Activated B cell treated with CpG ODN at 0.5 μM for 24 hours (primary cell): Measurements from ENCODE around the gene KCNQ2. TPM values are rescaled to one million over a fixed set of nuclear protein-coding genes. Genes with fewer than 3 reads are reported as not detected.

Experiments
- ATAC-seq: fragments of 200-7000 bp; cut with Tn5 transposase; one replicate; pipeline ENCODE4 v1.10.0; 2021; ENCODE audit warnings: low read depth, mild to moderate bottlenecking, moderate library complexity
- CTCF ChIA-PET: fragments of 350-600 bp; sonication (Branson Sonifier 250); formaldehyde crosslinking; loops from one replicate; lab custom pipeline; 2021; ENCODE audit warnings: antibody characterized with exemption; lab: Charles Lee
- POLR2A ChIA-PET: fragments of 350-600 bp; sonication (Branson Sonifier 250); formaldehyde crosslinking; loops from one replicate; lab custom pipeline; 2021; ENCODE audit warnings: antibody characterized with exemption; lab: Charles Lee
- DNase-seq: peaks from one replicate; pipeline ENCODE4 v3.0.0; 2022
- H3K27ac Mint-ChIP-seq: one replicate; pipeline ENCODE4 v1.8.0; 2020; ENCODE audit warnings: mixed read lengths
- H3K27me3 Mint-ChIP-seq: one replicate; pipeline ENCODE4 v1.8.0; 2021; ENCODE audit warnings: mixed read lengths
- H3K36me3 Mint-ChIP-seq: one replicate; pipeline ENCODE4 v1.8.0; 2021; ENCODE audit warnings: low read depth, mixed read lengths
- H3K4me1 Mint-ChIP-seq: one replicate; pipeline ENCODE4 v1.8.0; 2021; ENCODE audit warnings: mixed read lengths
- H3K4me3 Mint-ChIP-seq: one replicate; pipeline ENCODE4 v1.8.0; 2020; ENCODE audit warnings: mild to moderate bottlenecking, mixed read lengths
- H3K9me3 Mint-ChIP-seq: one replicate; pipeline ENCODE4 v1.8.0; 2020; ENCODE audit warnings: mixed read lengths
- CTCF ChIP-seq: fragments of 200-600 bp; IDR thresholded peaks from one replicate; pipeline ENCODE4 v1.8.0; 2022; ENCODE audit warnings: antibody characterized with exemption, mild to moderate bottlenecking
- intact Hi-C: fragments of 100-400 bp; cut with micrococcal nuclease; formaldehyde crosslinking; loops from one replicate; pipeline ENCODE4 v1.15.1; 2024
- total RNA-seq: library from RNA; stranded (reverse); gene quantifications from 2 replicates; pipeline ENCODE4 v1.2.3, GENCODE V29; 2022

KCNQ2 gene
- total RNA-seq, 1 donor from 2014 or later: not detected

- peak; percentile 25 for DNase-seq
- H3K27ac Mint-ChIP-seq: no peak overlapping the region
Observed at GRCh38 chr20:63442100-63442493, 30.4 kb downstream of the KCNQ2 start.

DNA sequence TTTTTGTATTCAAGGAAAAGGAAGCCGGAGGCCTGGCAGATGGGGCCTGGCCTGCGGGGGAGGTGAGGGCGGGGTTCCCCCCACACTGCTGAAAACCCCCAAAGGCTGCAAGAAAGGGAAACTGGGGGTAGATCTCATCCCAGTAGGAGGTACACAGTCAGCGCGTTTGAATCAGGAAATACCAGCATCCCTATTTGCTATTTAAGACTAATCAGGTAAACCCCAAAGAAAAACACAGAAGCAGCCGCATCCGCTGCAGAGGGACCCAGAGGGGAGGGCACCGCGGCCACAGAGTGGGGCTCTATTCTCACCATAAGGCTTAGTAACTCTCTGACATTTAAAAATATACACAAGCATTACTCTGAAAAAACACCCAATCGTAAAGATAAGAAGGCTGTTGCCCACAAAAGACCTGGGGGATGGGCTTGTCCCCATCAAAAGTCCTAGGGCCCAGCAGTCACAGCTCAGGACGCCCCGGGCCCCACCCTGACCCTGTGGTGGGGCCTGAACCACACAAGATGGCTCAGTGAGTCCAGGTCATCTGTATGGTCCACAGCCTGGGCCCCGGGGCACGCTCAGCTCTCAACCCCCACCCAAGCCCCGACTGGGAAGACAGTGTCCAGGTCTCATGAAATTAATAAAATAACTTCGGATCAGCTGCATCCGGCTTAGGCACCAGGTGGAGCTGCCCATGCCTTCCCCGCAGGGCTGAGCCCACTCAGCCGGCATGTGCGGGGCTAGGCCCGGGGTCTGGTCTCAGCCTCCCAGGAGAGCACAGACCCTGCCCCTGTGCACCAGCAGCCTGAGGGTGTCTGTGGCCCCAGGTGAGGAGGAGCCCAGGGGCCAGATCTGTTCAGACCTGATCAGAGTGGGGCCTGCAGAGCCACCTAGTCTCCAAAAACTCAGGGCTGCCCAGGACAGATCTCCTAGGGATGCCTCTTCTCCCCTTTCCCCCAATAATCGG, 31.0 kb downstream of the KCNQ2 start:
- ATAC-seq: peak; percentile 34
- Mint-ChIP-seq H3K4me1 (peaks cover 17% of the 10 kb centered on the region), H3K4me3 (peak overlapping the region; percentile 24), H3K27me3 (peaks cover 12% of the 10 kb centered on the region), H3K36me3 (no peaks in the 10 kb centered on the region), H3K9me3 (no peaks in the 10 kb centered on the region), H3K27ac (no peak overlapping the region)
- POLR2A ChIA-PET: no interaction called here
- no peak for DNase-seq
- CTCF ChIA-PET: no interaction called here
- no peak for TF ChIP-seq CTCF
- intact Hi-C loops: no loop called here

More at GRCh38 chr20:63442100-63442493, 30.4 kb downstream of the KCNQ2 start:
- ATAC-seq: peak; percentile 69
- ChIA-PET POLR2A (no interaction called here), CTCF (no interaction called here)
- Mint-ChIP-seq H3K27me3 (peaks cover 12% of the 10 kb centered on the region), H3K4me1 (peaks cover 17% of the 10 kb centered on the region), H3K4me3 (no peak overlapping the region), H3K9me3 (no peaks in the 10 kb centered on the region), H3K36me3 (no peaks in the 10 kb centered on the region)
- TF ChIP-seq CTCF: no peak
- intact Hi-C loops: no loop called here

DNA sequence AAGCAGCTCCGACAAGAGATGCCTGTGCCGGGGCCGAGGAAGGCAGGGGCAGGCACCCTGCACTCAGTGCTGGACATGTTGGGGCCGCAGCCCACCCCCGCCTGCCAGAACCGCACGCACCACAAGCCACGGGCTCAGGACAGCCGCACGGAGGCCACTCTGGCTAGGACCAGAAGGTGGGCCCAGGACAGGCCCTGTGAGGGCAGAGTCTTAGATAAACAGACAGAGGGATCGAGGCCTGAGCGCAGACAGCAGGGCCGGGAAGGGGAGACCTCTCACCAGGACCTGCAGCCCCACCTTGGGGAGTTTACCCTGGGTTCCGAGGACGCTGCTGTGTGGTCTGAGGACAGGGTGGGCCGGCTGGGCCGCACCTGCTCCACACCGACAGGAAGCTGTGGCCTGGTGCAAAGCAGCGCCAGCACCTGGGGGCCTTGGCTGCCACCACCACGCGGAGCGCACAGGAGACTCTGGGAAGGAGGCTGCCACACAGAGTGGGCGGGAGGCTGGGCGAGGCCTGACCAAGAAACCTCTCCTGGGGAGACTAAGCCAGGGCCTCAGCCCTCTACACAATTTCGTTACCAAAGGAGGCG, 32.0 kb downstream of the KCNQ2 start:
- Mint-ChIP-seq H3K9me3 (no peaks in the 10 kb centered on the region), H3K27me3 (peaks cover 12% of the 10 kb centered on the region), H3K27ac (no peak overlapping the region), H3K4me3 (no peak overlapping the region), H3K4me1 (peaks cover 17% of the 10 kb centered on the region), H3K36me3 (no peaks in the 10 kb centered on the region)
- ChIA-PET CTCF (no interaction called here), POLR2A (no interaction called here)
- TF ChIP-seq CTCF: no peak
- DNase-seq (no peak), ATAC-seq (no peak)
- intact Hi-C loops: no loop called here

DNA sequence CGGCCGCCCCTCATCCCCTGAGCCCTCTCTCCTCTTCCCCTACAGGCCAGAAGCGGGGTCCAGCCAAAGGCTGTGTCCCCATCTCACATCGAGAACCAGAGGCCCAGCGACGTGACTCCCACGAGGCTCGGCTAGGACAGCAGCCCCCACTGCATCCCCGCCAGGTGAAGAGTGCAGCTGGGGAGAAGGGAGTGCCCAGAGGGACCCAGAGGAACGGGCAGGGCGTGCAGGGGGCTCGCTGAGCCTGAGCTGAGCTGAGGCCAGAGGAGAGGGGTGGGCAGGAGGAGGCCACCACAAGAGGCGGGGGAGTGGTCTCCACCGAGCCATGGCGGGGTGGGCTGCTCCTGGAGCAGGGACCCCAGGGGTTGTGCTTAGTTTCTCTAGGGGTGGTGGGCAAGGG, 32.6 kb downstream of the KCNQ2 start:
- no peaks in the 10 kb centered on the region for H3K36me3 Mint-ChIP-seq
- CTCF ChIA-PET: no interaction called here
- H3K27me3 Mint-ChIP-seq: peaks cover 13% of the 10 kb centered on the region
- H3K9me3 Mint-ChIP-seq: no peaks in the 10 kb centered on the region
- TF ChIP-seq CTCF: no peak
- ATAC-seq (no peak), DNase-seq (no peak)
- no peak overlapping the region for H3K4me3 Mint-ChIP-seq
- POLR2A ChIA-PET: no interaction called here
- intact Hi-C loops: no loop called here
- peaks cover 17% of the 10 kb centered on the region for H3K4me1 Mint-ChIP-seq
- no peak overlapping the region for H3K27ac Mint-ChIP-seq

DNA sequence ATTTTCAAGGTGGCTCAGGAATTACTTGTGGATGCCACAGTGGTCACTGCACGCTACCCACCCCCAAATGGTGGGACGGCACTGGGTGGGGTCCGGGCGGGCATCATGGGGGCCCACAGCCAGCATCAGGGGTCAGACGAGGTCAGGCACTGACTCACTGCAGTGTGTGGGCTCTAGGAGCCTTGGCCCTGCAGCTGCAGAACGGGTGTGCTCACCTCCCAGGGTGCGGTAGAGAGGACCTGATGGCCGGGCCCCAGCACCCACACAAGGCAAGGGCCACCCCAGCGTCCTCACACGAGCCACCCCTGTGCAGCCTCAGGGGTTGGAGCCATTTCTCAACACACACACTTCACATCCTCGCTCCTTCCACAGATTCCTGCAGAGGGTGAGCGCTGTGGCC, 34.3 kb downstream of the KCNQ2 start:
- Mint-ChIP-seq H3K4me1 (peaks cover 27% of the 10 kb centered on the region), H3K9me3 (no peaks in the 10 kb centered on the region), H3K27me3 (peaks cover 16% of the 10 kb centered on the region), H3K36me3 (no peaks in the 10 kb centered on the region), H3K4me3 (no peak overlapping the region), H3K27ac (no peak overlapping the region)
- ChIA-PET POLR2A (no interaction called here), CTCF (no interaction called here)
- DNase-seq (no peak), ATAC-seq (no peak)
- intact Hi-C loops: no loop called here
- TF ChIP-seq CTCF: no peak
